Testis (tissue), 2 donors: ENCODE measurements around the gene C1QTNF8.

Experiments
- CTCF ChIP-seq, 3 experiments: fragments of 450-650 bp in 2 of 3; fragments of 200-600 bp in 1 of 3; sonication (generic) in 1 of 3; IDR thresholded peaks; one replicate each; pipeline ENCODE4 v1.5.1; 2016 to 2019; ENCODE audit warnings: antibody characterized with exemption in 3 of 3, mild to moderate bottlenecking in 2 of 3, moderate library complexity in 1 of 3
- POLR2A ChIP-seq: fragments of 450-650 bp; IDR thresholded peaks from one replicate; pipeline ENCODE4 v1.6.1; 2017; ENCODE audit warnings: antibody characterized with exemption, mild to moderate bottlenecking, moderate library complexity

GRCh38 chr16:1116693-1117077 is 20.6 kb upstream of the C1QTNF8 start:
- TF ChIP-seq POLR2A (no peak), CTCF (IDR thresholded peaks at IDR 0.05) (no peak)
